ACC112 (cell line): ENCODE results near the gene HERC5.
"Not testable (repeated sequence)": the region's sequence is repeated elsewhere in the genome, so short reads cannot be mapped to it uniquely, and the experiment has no call there.

ENCODE experiments used
- H2AFZ ChIP-seq: fragments of 200-600 bp; sonication (generic); one replicate; pipeline ENCODE4 v1.6.0; 2017; ENCODE audit warnings: antibody characterized with exemption, low read length; ENCODE audit not compliant: unreplicated experiment
- H3K27ac ChIP-seq: fragments of 200-600 bp; sonication (generic); 2 replicates; pipeline ENCODE4 v1.5.1; 2014; ENCODE audit warnings: low read depth, mild to moderate bottlenecking, antibody characterized with exemption, low read length, moderate library complexity
- H3K27me3 ChIP-seq: fragments of 200-600 bp; sonication (generic); 2 replicates; pipeline ENCODE4 v1.6.1; 2014; ENCODE audit warnings: mild to moderate bottlenecking, antibody characterized with exemption, low read length, moderate library complexity, mixed read lengths; ENCODE audit not compliant: insufficient read depth
- H3K36me3 ChIP-seq: fragments of 200-600 bp; sonication (generic); 2 replicates; pipeline ENCODE4 v1.6.1; 2016; ENCODE audit warnings: mild to moderate bottlenecking, antibody characterized with exemption, low read length, moderate library complexity, mixed read lengths; ENCODE audit not compliant: insufficient read depth
- H3K4me1 ChIP-seq: fragments of 200-600 bp; sonication (generic); one replicate; pipeline ENCODE4 v1.6.1; 2016; ENCODE audit warnings: low read length, mixed read lengths; ENCODE audit not compliant: insufficient read depth, unreplicated experiment, control insufficient read depth
- H3K4me3 ChIP-seq: fragments of 200-600 bp; sonication (generic); 2 replicates; pipeline ENCODE4 v1.5.1; 2014; ENCODE audit warnings: mild to moderate bottlenecking, low read depth, low read length
- H3K79me2 ChIP-seq: fragments of 200-600 bp; sonication (generic); one replicate; pipeline ENCODE4 v1.6.0; 2016; ENCODE audit warnings: low read length; ENCODE audit not compliant: control insufficient read depth, unreplicated experiment, insufficient read depth

HERC5 gene

GRCh38 chr4:88429401-88429800 lies 27.5 kb upstream of the HERC5 start:
- no peaks in the 10 kb centered on the region for H3K4me1 ChIP-seq
- H2AFZ ChIP-seq: no peak overlapping the region
- peaks cover 64% of the 10 kb centered on the region for H3K36me3 ChIP-seq
- no peak overlapping the region for H3K27ac ChIP-seq
- H3K79me2 ChIP-seq: no peaks in the 10 kb centered on the region
- H3K27me3 ChIP-seq: no peaks in the 10 kb centered on the region
- no peak overlapping the region for H3K4me3 ChIP-seq

GRCh38 chr4:88435987-88436693 lies 20.8 kb upstream of the HERC5 start:
- Histone ChIP-seq H3K36me3 (peaks cover 38% of the 10 kb centered on the region), H3K4me3 (no peak overlapping the region), H3K79me2 (no peaks in the 10 kb centered on the region), H3K27me3 (no peaks in the 10 kb centered on the region), H2AFZ (no peak overlapping the region), H3K4me1 (no peaks in the 10 kb centered on the region), H3K27ac (no peak overlapping the region)

GRCh38 chr4:88437873-88438272 lies 19.0 kb upstream of the HERC5 start:
- H3K36me3 ChIP-seq: peaks cover 47% of the 10 kb centered on the region
- H2AFZ ChIP-seq, H3K79me2 ChIP-seq, H3K27me3 ChIP-seq, H3K27ac ChIP-seq, H3K4me1 ChIP-seq, H3K4me3 ChIP-seq: not testable (repeated sequence)

- no peaks in the 10 kb centered on the region for H3K27me3 ChIP-seq
- no peak overlapping the region for H3K27ac ChIP-seq
- peaks cover 42% of the 10 kb centered on the region for H3K36me3 ChIP-seq
- no peak overlapping the region for H2AFZ ChIP-seq
- no peak overlapping the region for H3K4me3 ChIP-seq
- no peaks in the 10 kb centered on the region for H3K4me1 ChIP-seq
- no peaks in the 10 kb centered on the region for H3K79me2 ChIP-seq
Measured at GRCh38 chr4:88439161-88439760, 17.7 kb upstream of the HERC5 start.

- Histone ChIP-seq H3K27me3 (no peaks in the 10 kb centered on the region), H2AFZ (no peak overlapping the region), H3K4me1 (no peaks in the 10 kb centered on the region), H3K27ac (no peak overlapping the region), H3K79me2 (no peaks in the 10 kb centered on the region), H3K36me3 (peaks cover 42% of the 10 kb centered on the region), H3K4me3 (no peak overlapping the region)
Measured at GRCh38 chr4:88440146-88440545, 16.8 kb upstream of the HERC5 start.

- Histone ChIP-seq H3K79me2 (no peaks in the 10 kb centered on the region), H2AFZ (no peak overlapping the region), H3K4me3 (no peak overlapping the region), H3K27me3 (no peaks in the 10 kb centered on the region), H3K4me1 (peaks cover 4% of the 10 kb centered on the region), H3K27ac (no peak overlapping the region), H3K36me3 (peaks cover 33% of the 10 kb centered on the region)
Measured at GRCh38 chr4:88441696-88442095, 15.2 kb upstream of the HERC5 start.

- Histone ChIP-seq H3K4me3 (no peak overlapping the region), H3K27me3 (no peaks in the 10 kb centered on the region), H3K36me3 (peaks cover 29% of the 10 kb centered on the region), H3K79me2 (no peaks in the 10 kb centered on the region), H3K27ac (no peak overlapping the region), H2AFZ (no peak overlapping the region), H3K4me1 (peaks cover 4% of the 10 kb centered on the region)
Measured at GRCh38 chr4:88442689-88443191, 14.2 kb upstream of the HERC5 start.

- Histone ChIP-seq H3K36me3 (peaks cover 28% of the 10 kb centered on the region), H3K4me3 (no peak overlapping the region), H2AFZ (no peak overlapping the region), H3K27me3 (no peaks in the 10 kb centered on the region), H3K4me1 (peaks cover 4% of the 10 kb centered on the region), H3K79me2 (no peaks in the 10 kb centered on the region), H3K27ac (no peak overlapping the region)
Measured at GRCh38 chr4:88443486-88443885, 13.4 kb upstream of the HERC5 start.

- H3K4me1 ChIP-seq: peaks cover 4% of the 10 kb centered on the region
- no peak overlapping the region for H3K27ac ChIP-seq
- H2AFZ ChIP-seq: no peak overlapping the region
- H3K79me2 ChIP-seq: no peaks in the 10 kb centered on the region
- H3K36me3 ChIP-seq: peaks cover 23% of the 10 kb centered on the region
- no peak overlapping the region for H3K4me3 ChIP-seq
- H3K27me3 ChIP-seq: no peaks in the 10 kb centered on the region
Measured at GRCh38 chr4:88445252-88445651, 11.7 kb upstream of the HERC5 start.

- Histone ChIP-seq H3K36me3 (peaks cover 23% of the 10 kb centered on the region), H3K79me2 (no peaks in the 10 kb centered on the region), H2AFZ (no peak overlapping the region), H3K4me3 (no peak overlapping the region), H3K4me1 (peaks cover 4% of the 10 kb centered on the region), H3K27ac (no peak overlapping the region), H3K27me3 (no peaks in the 10 kb centered on the region)
Measured at GRCh38 chr4:88446124-88446523, 10.8 kb upstream of the HERC5 start.
